Measurements from ENCODE around the gene EPHB1.

EPHB1 gene

DNA sequence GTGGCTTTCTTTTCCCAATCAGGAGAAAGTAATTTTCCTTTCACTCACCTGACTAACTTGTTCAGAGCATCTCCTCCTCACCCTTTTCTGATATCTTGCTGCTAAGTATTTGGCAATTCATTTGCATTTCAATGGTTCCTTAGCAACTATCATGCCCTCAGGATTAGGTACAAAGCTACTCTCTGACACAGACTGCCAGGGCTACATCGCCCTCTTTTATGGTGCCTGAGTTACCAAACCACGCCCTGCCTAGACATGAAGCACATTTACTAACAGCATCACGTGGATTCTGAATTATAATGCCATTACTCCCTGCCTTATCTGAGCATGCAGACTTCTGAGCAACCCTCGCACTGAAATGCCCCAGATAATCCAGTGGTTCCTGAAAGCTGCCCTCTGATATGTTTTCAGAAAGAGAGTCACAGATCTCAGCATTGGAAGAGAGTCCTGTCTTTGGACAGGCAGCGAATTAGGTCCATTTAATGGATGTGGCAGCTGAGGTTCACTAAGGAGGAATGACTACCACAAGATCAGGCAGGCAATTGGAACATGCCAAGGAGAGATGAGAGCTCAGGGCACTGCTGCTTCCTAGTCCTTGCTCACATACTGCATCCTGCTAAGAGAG, 14.5 kb downstream of the EPHB1 start:
- peak; percentile 48 for DNase-seq (ENCODE audit: low read depth, low spot score)

GRCh38 chr3:134810052-134810435, 15.0 kb downstream of the EPHB1 start:
- peak; percentile 64 for DNase-seq (ENCODE audit: low read depth, low spot score)

DNA sequence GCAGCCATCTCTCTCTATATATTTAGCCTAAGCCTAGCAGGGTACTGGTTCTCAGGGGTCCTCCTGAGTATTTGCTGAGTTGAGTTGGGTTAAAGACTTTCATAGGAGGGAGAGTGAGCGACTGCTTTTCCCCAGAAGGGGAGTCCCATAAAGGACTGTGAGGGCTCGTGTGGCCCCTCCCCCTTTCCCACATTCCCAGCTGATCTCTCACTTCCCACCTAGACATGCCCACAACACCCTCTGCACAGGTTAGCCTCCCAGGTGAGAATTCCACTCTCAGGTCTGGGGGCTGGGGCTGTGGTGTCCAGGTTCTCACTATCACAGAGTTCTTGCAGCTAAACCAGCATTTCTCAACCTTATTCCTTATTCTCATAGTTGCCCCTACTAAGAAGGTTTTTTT, 15.8 kb downstream of the EPHB1 start:
- peak; percentile 27 for DNase-seq (ENCODE audit: low read depth, low spot score)

DNA sequence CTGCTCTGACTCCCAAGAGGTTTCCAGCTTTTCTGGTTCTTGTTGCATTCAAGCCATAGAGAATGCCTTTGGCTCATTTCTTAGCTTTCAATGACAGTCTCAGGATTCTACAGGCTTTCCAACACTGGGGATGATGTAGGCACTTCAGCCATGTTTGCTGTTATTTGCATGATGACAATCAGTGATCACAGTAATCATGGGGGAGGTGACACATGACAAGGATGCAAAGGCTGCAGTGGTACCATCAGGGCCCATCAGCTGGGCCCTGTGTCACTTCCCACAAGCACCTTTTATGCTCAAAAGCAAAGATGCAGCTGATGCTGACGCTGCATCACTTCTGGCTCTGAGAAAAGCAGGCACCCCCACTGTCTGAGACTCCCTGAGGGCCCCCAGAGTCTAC, 18.6 kb downstream of the EPHB1 start:
- DNase-seq (ENCODE audit: low read depth, low spot score) = no peak

- no peak for DNase-seq (ENCODE audit: low read depth, low spot score)
Measured at GRCh38 chr3:134815519-134815918, 20.5 kb downstream of the EPHB1 start.

DNA sequence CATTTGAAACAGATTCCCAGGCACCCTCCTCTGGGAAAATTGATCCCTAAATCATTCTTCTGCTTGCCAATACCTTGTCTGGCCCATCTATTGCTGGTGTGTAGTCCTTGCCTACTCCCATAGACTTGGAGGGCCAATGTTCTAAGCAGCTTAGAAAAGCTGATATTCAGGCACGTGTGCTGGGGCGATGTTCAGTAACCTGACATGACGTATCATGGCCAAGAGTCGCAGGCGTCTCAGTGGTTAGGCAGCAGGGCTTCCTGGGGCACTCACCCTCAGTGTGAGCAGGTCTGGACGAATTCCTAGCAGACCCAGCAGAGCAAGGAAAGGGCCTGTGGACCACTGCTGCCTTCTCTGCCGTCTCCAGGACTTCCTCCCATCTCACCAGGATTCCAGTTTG, 21.6 kb downstream of the EPHB1 start:
- DNase-seq (ENCODE audit: low read depth, low spot score) = no peak

- DNase-seq (ENCODE audit: low read depth, low spot score) = no peak
Measured at GRCh38 chr3:134817297-134817696, 22.2 kb downstream of the EPHB1 start.

DNA sequence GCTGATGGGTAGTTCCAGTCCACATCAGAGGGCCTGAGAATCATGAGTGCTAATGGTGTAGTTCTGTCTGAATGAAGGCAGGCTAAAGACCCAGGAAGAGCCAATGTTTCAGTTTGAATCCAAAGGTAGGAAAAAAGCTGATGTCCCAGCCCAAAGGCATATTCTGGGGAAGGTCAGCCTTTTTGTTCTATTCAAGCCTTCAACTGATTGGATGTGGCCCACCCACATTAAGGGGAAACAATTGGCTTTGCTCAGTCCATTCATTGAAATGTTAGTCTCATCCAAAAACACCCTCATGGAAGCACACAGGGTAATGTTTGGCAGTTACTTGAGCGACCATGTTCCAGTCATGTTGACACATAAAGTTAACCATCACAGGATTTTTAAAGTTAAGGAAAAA, 25.9 kb downstream of the EPHB1 start:
- DNase-seq (ENCODE audit: low read depth, low spot score) = no peak

DNA sequence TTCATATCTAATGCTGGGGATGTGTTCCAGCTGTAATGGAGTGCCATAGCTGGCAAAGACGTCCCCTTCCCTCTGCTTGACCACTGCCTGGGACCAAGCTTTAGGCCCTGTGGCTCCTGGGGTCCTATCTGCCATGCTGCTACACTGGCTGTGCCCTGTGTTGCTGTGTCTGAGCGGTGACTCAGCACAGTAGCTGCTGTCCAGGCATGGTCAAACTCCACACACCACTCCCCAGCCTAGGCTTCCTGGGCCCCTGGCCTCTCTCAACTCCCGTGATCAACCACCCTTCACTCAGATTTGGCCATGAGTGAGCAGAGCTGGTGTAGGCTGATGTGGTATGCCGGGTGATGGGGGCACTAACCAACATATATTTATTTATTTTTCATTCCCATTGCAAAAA, 27.0 kb downstream of the EPHB1 start:
- DNase-seq (ENCODE audit: low read depth, low spot score) = no peak

GRCh38 chr3:134823679-134824078, 28.6 kb downstream of the EPHB1 start:
- no peak for DNase-seq (ENCODE audit: low read depth, low spot score)

GRCh38 chr3:134824791-134825190, 29.7 kb downstream of the EPHB1 start:
- no peak for DNase-seq (ENCODE audit: low read depth, low spot score)

GRCh38 chr3:134827213-134827612, 32.2 kb downstream of the EPHB1 start:
- DNase-seq (ENCODE audit: low read depth, low spot score) = no peak

- DNase-seq (ENCODE audit: low read depth, low spot score) = no peak
Measured at GRCh38 chr3:134829721-134830120, 34.7 kb downstream of the EPHB1 start.

DNA sequence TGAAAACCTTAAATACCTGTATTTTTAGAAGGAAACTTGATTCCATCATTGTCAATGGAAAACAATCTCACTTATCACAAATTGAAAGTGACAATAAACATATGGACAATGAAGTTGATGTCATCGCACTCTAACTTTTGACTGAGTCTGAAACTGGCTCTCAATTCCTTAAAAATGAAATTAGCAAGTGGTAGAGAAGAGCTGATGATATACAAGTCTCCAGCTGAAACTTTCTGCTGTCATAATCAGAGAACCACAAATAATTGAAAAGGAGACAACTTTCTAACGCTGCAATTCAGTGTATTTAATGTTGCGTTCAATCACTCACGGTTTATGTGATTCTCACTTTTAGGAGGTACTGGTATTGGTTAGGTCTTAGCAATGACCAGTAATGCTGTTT, 37.5 kb downstream of the EPHB1 start:
- no peak for DNase-seq (ENCODE audit: low read depth, low spot score)

DNA sequence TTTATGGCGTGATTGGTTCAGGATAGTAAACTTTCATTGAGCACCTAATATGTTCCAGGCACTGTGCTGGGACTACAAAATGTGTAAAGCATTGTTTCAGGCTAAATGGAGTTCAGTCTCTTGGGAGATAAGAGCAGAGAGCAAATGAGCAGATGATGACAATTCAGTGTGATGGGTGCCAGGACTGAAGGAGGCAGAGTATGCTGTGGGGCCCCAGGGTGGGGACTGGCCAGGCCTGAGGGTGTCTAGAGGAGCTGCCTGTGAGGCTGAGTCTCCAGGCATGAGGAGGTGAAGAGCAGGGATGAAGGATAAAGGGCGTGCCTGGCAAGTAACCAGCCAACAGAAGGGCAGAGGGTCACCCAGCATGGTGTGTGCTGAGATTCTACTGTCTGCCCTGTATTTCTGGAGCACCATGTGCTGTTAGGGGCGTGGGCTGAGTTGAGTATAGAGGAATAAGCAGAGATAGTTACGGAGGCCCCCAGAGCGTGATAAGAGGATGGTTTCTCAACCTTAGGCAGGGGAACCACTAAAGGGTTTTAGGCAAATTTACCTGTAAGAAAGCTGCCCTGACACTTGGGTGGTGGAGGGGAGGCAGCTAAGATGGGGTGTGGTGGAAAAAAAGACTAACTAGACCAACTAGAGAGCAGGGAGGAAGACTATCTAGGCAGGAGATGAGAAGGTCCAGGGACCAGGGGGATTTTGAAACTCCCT, 38.5 kb downstream of the EPHB1 start:
- DNase-seq (ENCODE audit: low read depth, low spot score) = no peak

DNA sequence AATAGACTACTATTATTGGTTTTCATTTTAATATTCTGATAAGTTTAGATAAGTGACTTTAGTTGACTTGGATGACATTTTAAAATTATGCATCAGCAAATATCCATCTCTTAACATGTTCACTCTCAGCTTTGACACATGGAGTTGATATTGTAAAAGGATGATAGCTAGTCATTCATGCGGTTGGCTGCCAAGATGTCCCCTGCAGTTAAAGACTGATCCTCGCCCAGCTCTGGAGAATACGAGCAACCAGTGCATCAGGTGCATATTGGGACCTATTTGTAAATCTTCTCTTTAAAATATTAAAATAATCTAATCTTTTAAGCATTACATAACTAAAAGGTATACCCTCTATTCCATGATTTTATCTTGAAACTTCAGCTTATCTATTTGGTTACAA, 41.9 kb downstream of the EPHB1 start:
- DNase-seq (ENCODE audit: low read depth, low spot score) = no peak

DNA sequence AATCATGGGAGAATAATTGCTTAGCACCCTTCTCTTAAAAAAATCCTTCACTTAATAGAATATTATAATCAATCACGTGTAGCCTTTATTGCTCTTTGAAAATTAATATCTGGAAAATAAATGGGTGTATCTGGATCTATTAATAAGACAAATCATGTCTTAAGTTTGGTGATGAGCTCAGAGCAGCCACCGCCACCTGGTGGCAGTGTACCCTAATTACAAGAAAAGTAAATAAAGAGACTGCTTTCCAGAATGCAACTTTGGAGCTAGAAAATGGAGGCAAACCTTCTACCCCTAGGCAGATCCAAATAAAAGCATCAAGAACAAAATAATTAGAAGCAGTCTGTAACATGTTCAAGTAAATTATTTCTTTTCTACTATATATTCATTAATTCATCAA, 43.5 kb downstream of the EPHB1 start:
- DNase-seq (ENCODE audit: low read depth, low spot score) = peak; percentile 28

GRCh38 chr3:134839422-134839821, 44.4 kb downstream of the EPHB1 start:
- no peak for DNase-seq (ENCODE audit: low read depth, low spot score)

GRCh38 chr3:134839990-134840389, 44.9 kb downstream of the EPHB1 start:
- no peak for DNase-seq (ENCODE audit: low read depth, low spot score)

DNA sequence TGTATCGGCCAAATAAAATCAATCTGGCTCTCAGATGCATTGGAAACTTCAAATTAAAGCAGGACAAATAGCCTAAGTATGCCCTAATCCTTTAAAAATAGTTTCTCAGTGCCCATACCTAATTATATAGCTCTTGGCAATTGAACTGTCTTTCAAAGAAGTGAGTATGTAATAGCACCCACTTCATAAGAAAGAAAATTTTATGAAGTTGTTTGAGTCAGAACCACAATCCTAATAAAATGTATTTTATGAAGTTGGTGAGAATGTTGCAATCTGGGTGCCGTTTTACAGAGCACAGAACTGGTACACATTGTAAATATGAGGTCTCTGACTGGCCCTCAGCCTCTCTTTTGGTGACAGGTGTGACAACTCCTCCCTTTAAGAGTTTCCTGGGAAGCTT, 45.4 kb downstream of the EPHB1 start:
- no peak for DNase-seq (ENCODE audit: low read depth, low spot score)

DNA sequence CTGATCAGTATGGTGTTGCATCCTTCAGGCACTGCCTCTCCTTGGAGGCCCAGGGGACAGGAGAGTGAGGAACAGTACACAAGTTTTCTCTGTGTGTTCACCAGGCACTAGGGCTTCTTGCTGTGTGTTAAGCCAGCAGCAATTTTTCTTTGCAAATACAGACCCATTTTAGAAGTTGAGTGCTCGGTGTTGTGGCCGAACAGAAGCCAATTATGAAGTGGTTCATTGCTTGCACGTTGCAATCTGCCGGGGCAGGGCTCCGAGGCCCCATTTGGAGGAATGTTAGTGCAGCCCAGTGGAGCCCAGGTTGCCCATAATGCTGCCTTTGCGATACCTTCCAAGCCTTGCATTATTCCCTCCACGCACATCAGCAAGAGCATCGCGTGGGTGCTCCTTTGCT, 51.0 kb downstream of the EPHB1 start:
- DNase-seq (ENCODE audit: low read depth, low spot score) = no peak

DNA sequence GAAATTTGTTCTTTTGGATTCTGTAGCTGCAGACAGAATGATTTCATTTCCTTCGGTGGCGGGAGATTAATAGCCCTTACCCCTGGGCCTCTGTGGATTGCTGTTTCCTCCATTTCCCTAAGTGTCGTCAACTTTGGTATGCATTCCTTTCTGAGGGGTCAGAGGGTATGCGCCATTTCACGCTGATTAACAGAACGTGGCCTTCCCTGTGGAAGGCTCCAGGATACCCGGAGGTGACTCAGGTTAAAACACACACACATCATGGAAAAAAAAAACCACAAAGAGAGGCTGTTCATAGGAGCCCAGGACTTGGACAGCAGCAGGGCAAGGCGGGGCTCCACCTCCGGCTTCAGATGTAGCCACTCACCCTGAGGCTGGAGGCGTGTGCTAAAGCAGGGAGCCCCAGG, 51.9 kb downstream of the EPHB1 start:
- DNase-seq (ENCODE audit: low read depth, low spot score) = peak; percentile 83

GRCh38 chr3:134847349-134847748, 52.3 kb downstream of the EPHB1 start:
- no peak for DNase-seq (ENCODE audit: low read depth, low spot score)

- no peak for DNase-seq (ENCODE audit: low read depth, low spot score)
Measured at GRCh38 chr3:134849561-134849960, 54.5 kb downstream of the EPHB1 start.
